ENCODE results near the gene MBL2. TPM values are rescaled to one million over a fixed set of nuclear protein-coding genes. Genes with fewer than 3 reads are reported as not detected.
A peak's percentile ranks its signal among the peaks of the same experiment; 100 is the strongest.

The MBL2 gene
- total RNA-seq, 1 experiment from 2014 or later, result not detected

DNA sequence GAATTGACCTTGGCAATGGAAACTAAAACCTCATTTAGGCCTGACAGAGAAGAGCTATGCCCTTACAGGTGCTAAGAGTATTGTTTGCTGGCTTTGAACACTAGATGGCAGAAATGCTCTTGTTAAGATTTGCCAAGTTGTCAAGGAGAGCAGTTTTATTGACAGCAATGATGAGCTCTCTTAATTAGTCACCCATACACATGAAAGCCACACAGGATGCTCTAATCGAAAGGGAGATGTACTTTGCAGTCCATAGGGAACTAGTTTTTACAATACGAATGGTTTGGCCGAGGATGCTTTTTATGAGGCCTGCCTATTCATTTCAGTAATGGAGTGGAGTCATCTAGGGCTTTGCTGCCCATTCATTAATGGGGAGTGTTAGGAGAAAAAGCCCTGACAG, 45.4 kb upstream of the MBL2 start:
- no peaks in the 10 kb centered on the region for H3K9me2 ChIP-seq (replicated peaks; ENCODE audit: low read length)
- H4K20me1 ChIP-seq (ENCODE audit: low read length), result no peaks in the 10 kb centered on the region
- H3K9ac ChIP-seq (ENCODE audit: low read length), result no peak overlapping the region
- peaks cover 21% of the 10 kb centered on the region for H3K4me1 ChIP-seq (ENCODE audit: insufficient read depth, low read length)
- H3K4me3 ChIP-seq (ENCODE audit: low read length), result no peak overlapping the region
- CTCF ChIA-PET, result interaction anchor here (0.6 to 2.3 kb wide), 54 partner anchors 8 to 1983 kb away, joined by 3 to 64 read pairs (median 4); partner anchors contain the start of gene PCDH15
- H3K27ac ChIP-seq (ENCODE audit: low read length), result no peak overlapping the region
- POLR2A ChIA-PET (ENCODE audit: unreplicated experiment), result interaction anchor here (0.6 kb wide), 5 partner anchors 15 to 1058 kb away, joined by 3 to 9 read pairs (median 8); no protein-coding TSS in a partner anchor
- TF ChIP-seq EZH2 (IDR thresholded peaks at IDR 0.05; ENCODE audit: low read length, unreplicated experiment) (no peak), EZH2phosphoT487 (IDR thresholded peaks at IDR 0.05; ENCODE audit: borderline replicate concordance, low read length) (no peak), CTCF (conservative IDR thresholded peaks at IDR 0.05; ENCODE audit: low read depth, low read length) (peak; percentile 100)
- BruUV-seq (replicated peaks), result no TSS peak
- H2AFZ ChIP-seq (ENCODE audit: low read length), result no peak overlapping the region
- 0 out of 2 replicates have a peak overlapping the region, but pooled peaks have one; percentile 5 for H3K4me2 ChIP-seq (ENCODE audit: low read length)
- H3K79me2 ChIP-seq (ENCODE audit: low read length), result no peaks in the 10 kb centered on the region
- no peaks in the 10 kb centered on the region for H3K27me3 ChIP-seq (ENCODE audit: low read length)
- no peaks in the 10 kb centered on the region for H3F3A ChIP-seq (ENCODE audit: low read length, unreplicated experiment)
- ATAC-seq, result peak; percentile 82
- no peaks in the 10 kb centered on the region for H3K36me3 ChIP-seq (ENCODE audit: low read depth, low read length)
- intact Hi-C loops (cut with micrococcal nuclease), result loop anchor here (1.0 to 10.0 kb wide), 12 partner anchors 46 to 1585 kb away; no protein-coding TSS in a partner anchor
- H3K9me3 ChIP-seq (ENCODE audit: low read length), result no peaks in the 10 kb centered on the region
- DNase-seq, result peak; percentile 100

DNA sequence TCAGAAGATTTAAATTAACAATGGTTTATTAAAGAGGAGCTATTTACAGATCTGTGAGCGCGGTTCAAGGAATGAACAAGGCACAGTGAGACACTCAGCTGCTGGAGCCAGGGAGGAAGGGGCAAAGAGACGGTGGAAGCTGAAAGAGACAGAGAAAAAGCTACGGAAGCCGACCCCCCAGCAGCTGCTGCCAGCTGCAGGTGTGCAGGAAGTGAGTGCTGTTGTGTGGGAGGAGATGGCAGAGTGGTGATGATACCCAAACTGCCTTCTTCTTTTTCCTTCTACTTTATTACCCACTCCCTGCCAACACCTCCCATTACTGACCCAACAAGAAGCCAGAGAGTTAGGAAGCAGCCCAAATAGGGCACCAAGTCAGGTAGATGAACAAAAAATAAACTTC, 41.9 kb upstream of the MBL2 start:
- H3F3A ChIP-seq (ENCODE audit: low read length, unreplicated experiment), result no peaks in the 10 kb centered on the region
- H3K36me3 ChIP-seq (ENCODE audit: low read depth, low read length), result no peaks in the 10 kb centered on the region
- no peak overlapping the region for H3K9ac ChIP-seq (ENCODE audit: low read length)
- BruUV-seq (replicated peaks), result no TSS peak
- no peaks in the 10 kb centered on the region for H3K9me3 ChIP-seq (ENCODE audit: low read length)
- POLR2A ChIA-PET (ENCODE audit: unreplicated experiment), result interaction anchor here (0.6 kb wide), 1 partner anchor 626 kb away, joined by 4 read pairs; no protein-coding TSS in a partner anchor
- no peaks in the 10 kb centered on the region for H3K79me2 ChIP-seq (ENCODE audit: low read length)
- H3K4me1 ChIP-seq (ENCODE audit: insufficient read depth, low read length), result peaks cover 5% of the 10 kb centered on the region
- CTCF ChIA-PET, result interaction anchor here (0.6 kb wide), 1 partner anchor 37 kb away, joined by 3 read pairs; no protein-coding TSS in a partner anchor
- H4K20me1 ChIP-seq (ENCODE audit: low read length), result no peaks in the 10 kb centered on the region
- H3K9me2 ChIP-seq (replicated peaks; ENCODE audit: low read length), result no peaks in the 10 kb centered on the region
- no peak overlapping the region for H3K4me2 ChIP-seq (ENCODE audit: low read length)
- H2AFZ ChIP-seq (ENCODE audit: low read length), result no peak overlapping the region
- no peaks in the 10 kb centered on the region for H3K27me3 ChIP-seq (ENCODE audit: low read length)
- no peak for DNase-seq
- no peak overlapping the region for H3K27ac ChIP-seq (ENCODE audit: low read length)
- no peak for ATAC-seq
- H3K4me3 ChIP-seq (ENCODE audit: low read length), result no peak overlapping the region
- intact Hi-C loops (cut with micrococcal nuclease), result loop anchor here (10.0 kb wide), 1 partner anchor 1180 kb away; no protein-coding TSS in a partner anchor
- no peak for TF ChIP-seq EZH2 (IDR thresholded peaks at IDR 0.05; ENCODE audit: low read length, unreplicated experiment)
- no peak for TF ChIP-seq EZH2phosphoT487 (IDR thresholded peaks at IDR 0.05; ENCODE audit: borderline replicate concordance, low read length)
- TF ChIP-seq CTCF (conservative IDR thresholded peaks at IDR 0.05; ENCODE audit: low read depth, low read length), result no peak

GRCh38 chr10:52811776-52812175, 39.2 kb upstream of the MBL2 start:
- BruUV-seq (replicated peaks), result no TSS peak
- Histone ChIP-seq H3K9me3 (ENCODE audit: low read length) (no peaks in the 10 kb centered on the region), H3K27ac (ENCODE audit: low read length) (no peak overlapping the region), H3F3A (ENCODE audit: low read length, unreplicated experiment) (no peaks in the 10 kb centered on the region), H2AFZ (ENCODE audit: low read length) (no peak overlapping the region), H3K4me2 (ENCODE audit: low read length) (no peak overlapping the region), H3K27me3 (ENCODE audit: low read length) (no peaks in the 10 kb centered on the region), H3K79me2 (ENCODE audit: low read length) (no peaks in the 10 kb centered on the region), H3K36me3 (ENCODE audit: low read depth, low read length) (no peaks in the 10 kb centered on the region), H4K20me1 (ENCODE audit: low read length) (no peaks in the 10 kb centered on the region), H3K4me1 (ENCODE audit: insufficient read depth, low read length) (no peaks in the 10 kb centered on the region), H3K9ac (ENCODE audit: low read length) (no peak overlapping the region), H3K4me3 (ENCODE audit: low read length) (no peak overlapping the region), H3K9me2 (replicated peaks; ENCODE audit: low read length) (no peaks in the 10 kb centered on the region)
- POLR2A ChIA-PET (ENCODE audit: unreplicated experiment), result no interaction called here
- DNase-seq (no peak), ATAC-seq (no peak)
- CTCF ChIA-PET, result interaction anchor here (1.3 kb wide), 1 partner anchor 72 kb away, joined by 3 read pairs; no protein-coding TSS in a partner anchor
- no peak for TF ChIP-seq CTCF (conservative IDR thresholded peaks at IDR 0.05; ENCODE audit: low read depth, low read length)
- no peak for TF ChIP-seq EZH2 (IDR thresholded peaks at IDR 0.05; ENCODE audit: low read length, unreplicated experiment)
- TF ChIP-seq EZH2phosphoT487 (IDR thresholded peaks at IDR 0.05; ENCODE audit: borderline replicate concordance, low read length), result no peak
- intact Hi-C loops (cut with micrococcal nuclease), result loop anchor here (10.0 kb wide), 1 partner anchor 1183 kb away; no protein-coding TSS in a partner anchor

Data from PC-3 (cell line).